MM.1S (cell line): ENCODE results near the gene IL26.

Experiments used
- EZH2 ChIP-seq: fragments of 300-600 bp; sonication (generic); optimal IDR thresholded peaks from 2 replicates; pipeline ENCODE3; 2017; ENCODE audit warnings: low read depth, mild to moderate bottlenecking, antibody characterized with exemption, low read length, mixed read lengths
- EZH2phosphoT487 ChIP-seq: fragments of 300-600 bp; sonication (generic); IDR thresholded peaks from 2 replicates; pipeline ENCODE4 v1.6.1; 2018; ENCODE audit warnings: antibody characterized with exemption, low read length
- TF ChIP-seq, protein P1 (sequence below): fragments of 300-600 bp; sonication (generic); IDR thresholded peaks from 2 replicates; pipeline ENCODE4 v1.5.1; 2016; ENCODE audit warnings: antibody characterized with exemption, low read length, mixed read lengths

DNA sequence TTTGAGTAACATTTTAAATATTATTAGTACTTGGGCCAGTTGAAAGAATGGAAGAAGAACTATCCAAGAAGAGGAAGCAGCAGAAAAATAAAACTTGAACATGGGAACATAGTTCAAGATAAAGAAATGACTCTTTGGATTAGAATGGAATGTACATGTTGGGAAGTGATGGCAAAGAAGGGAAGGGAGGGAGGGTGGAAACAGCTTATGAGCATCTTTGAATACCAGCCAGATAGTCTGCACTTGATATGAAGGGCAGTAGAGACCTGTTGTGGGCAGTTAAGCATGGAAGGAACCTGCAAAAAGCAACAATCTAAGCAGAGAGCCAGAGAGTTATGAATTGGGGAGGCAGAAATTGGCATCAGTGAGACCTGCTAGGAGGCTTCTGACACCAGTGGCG is 37.8 kb upstream of the IL26 start:
- TF ChIP-seq, protein P1, sequence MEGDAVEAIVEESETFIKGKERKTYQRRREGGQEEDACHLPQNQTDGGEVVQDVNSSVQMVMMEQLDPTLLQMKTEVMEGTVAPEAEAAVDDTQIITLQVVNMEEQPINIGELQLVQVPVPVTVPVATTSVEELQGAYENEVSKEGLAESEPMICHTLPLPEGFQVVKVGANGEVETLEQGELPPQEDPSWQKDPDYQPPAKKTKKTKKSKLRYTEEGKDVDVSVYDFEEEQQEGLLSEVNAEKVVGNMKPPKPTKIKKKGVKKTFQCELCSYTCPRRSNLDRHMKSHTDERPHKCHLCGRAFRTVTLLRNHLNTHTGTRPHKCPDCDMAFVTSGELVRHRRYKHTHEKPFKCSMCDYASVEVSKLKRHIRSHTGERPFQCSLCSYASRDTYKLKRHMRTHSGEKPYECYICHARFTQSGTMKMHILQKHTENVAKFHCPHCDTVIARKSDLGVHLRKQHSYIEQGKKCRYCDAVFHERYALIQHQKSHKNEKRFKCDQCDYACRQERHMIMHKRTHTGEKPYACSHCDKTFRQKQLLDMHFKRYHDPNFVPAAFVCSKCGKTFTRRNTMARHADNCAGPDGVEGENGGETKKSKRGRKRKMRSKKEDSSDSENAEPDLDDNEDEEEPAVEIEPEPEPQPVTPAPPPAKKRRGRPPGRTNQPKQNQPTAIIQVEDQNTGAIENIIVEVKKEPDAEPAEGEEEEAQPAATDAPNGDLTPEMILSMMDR = no peak
- TF ChIP-seq EZH2 (no peak), EZH2phosphoT487 (no peak)
